MG63 (cell line): Measurements from ENCODE around the gene TSTD1. TPM values are rescaled to one million over a fixed set of nuclear protein-coding genes. Genes with fewer than 3 reads are reported as not detected.
"Not testable (repeated sequence)": the region's sequence is repeated elsewhere in the genome, so short reads cannot be mapped to it uniquely, and the experiment has no call there.

Experiments used
- DNase-seq: peaks from one replicate; pipeline ENCODE4 v3.0.0-alpha.2; 2020
- H3K27me3 ChIP-seq: fragments of 250-450 bp; sonication (Bioruptor Pico); 2 replicates; pipeline ENCODE4 v1.5.1; 2020; ENCODE audit warnings: mild to moderate bottlenecking, moderate library complexity
- H3K36me3 ChIP-seq: fragments of 250-450 bp; sonication (Bioruptor Pico); 2 replicates; pipeline ENCODE4 v1.5.1; 2020; ENCODE audit warnings: mild to moderate bottlenecking, moderate library complexity
- H3K4me3 ChIP-seq: fragments of 250-450 bp; sonication (Bioruptor Pico); 2 replicates; pipeline ENCODE4 v1.5.1; 2020; ENCODE audit warnings: mild to moderate bottlenecking, moderate library complexity
- H3K9me3 ChIP-seq: fragments of 250-450 bp; sonication (Bioruptor Pico); 2 replicates; pipeline ENCODE4 v1.5.1; 2020; ENCODE audit warnings: mild to moderate bottlenecking, moderate library complexity
- total RNA-seq: library from RNA; depleted of rRNA; stranded (reverse); fragments of >200 nt; shearing (Covaris generic); gene quantifications from 2 replicates; pipeline ENCODE4 v1.2.3, GENCODE V29; 2014; ENCODE audit warnings: low replicate concordance

Gene TSTD1
- total RNA-seq, 1 experiment from 2014 or later, result not detected

DNA sequence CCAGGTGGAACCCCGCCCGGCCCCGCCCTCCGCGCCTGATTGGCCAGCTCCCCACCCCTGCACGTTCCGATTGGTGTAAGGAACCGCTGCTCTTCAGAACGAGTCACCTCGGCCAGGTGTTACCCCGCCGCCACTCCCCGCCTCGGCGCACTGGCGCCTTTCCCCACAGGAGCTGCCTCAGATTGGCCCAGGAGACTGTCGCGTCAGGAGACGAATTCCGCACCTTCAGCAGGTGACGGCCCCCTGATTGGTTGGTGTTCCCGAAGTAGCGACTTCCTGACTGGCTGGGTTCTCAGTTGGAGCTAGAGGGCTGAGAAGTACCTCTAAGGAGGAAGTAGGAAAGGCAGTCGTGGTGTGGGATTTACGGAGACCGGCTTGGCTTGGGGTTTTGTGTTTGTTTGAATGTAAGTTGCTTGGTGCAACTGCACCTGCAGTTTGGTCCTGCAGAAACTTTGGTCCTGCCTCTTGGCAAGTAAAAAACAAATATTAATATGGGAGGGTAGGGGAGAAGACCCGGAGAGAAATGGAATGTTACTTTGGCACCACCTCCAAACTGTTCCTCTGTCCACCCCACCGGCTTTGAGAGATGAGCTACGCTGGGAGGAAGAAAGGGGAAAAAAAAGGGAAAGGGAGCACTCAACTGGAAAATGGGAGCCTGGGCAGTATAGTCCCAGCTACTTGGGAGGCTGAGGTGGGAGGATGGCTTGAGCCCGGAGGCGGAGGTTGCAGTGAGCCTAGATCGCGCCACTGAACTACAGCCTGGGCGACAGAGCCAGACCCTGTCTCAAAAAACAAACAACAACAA lies 17.4 kb downstream of the TSTD1 start:
- Histone ChIP-seq H3K9me3 (no peaks in the 10 kb centered on the region), H3K36me3 (no peaks in the 10 kb centered on the region), H3K4me3 (peak overlapping the region; percentile 48), H3K27me3 (peaks cover 14% of the 10 kb centered on the region)
- DNase-seq, result peak; percentile 57

- H3K4me3 ChIP-seq, result peak within 1 kb of the TSS; percentile 48
- no peaks in the 10 kb centered on the region for H3K9me3 ChIP-seq
- no peaks in the 10 kb centered on the region for H3K36me3 ChIP-seq
- H3K27me3 ChIP-seq, result peaks cover 14% of the 10 kb centered on the region
- DNase-seq, result no peak
Measured at GRCh38 chr1:161020509-161021164, 18.1 kb downstream of the TSTD1 start, which contains the start of gene F11R. Gene F11R (minus strand): TSS chr1:161021152. CDS start chr1:161021073, 79 bp downstream.

- H3K27me3 ChIP-seq, result peaks cover 14% of the 10 kb centered on the region
- no peaks in the 10 kb centered on the region for H3K9me3 ChIP-seq
- no peak for DNase-seq
- no peaks in the 10 kb centered on the region for H3K36me3 ChIP-seq
- no peak overlapping the region for H3K4me3 ChIP-seq
Measured at GRCh38 chr1:161019751-161020495, 18.8 kb downstream of the TSTD1 start.

GRCh38 chr1:161019111-161019660 lies 19.6 kb downstream of the TSTD1 start:
- not testable (repeated sequence) for H3K4me3 ChIP-seq, H3K9me3 ChIP-seq, DNase-seq, H3K36me3 ChIP-seq
- peaks cover 14% of the 10 kb centered on the region for H3K27me3 ChIP-seq

DNA sequence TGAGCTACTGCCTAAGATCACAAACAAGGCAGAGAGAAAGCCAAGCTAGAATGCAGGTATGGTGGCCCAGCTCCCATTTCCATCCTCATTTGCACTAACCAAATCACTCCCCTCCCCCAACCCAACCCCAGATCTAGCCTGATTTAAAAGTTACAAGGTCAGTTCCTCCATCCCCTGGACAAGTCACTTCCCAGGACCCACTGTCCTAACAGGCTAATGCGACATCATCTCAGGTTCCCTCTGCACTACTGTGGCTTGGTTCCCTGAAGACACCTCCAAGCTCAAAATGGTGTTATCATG lies 20.2 kb downstream of the TSTD1 start:
- Histone ChIP-seq H3K9me3 (no peaks in the 10 kb centered on the region), H3K36me3 (no peaks in the 10 kb centered on the region), H3K4me3 (no peak overlapping the region), H3K27me3 (peaks cover 14% of the 10 kb centered on the region)
- DNase-seq, result no peak

DNA sequence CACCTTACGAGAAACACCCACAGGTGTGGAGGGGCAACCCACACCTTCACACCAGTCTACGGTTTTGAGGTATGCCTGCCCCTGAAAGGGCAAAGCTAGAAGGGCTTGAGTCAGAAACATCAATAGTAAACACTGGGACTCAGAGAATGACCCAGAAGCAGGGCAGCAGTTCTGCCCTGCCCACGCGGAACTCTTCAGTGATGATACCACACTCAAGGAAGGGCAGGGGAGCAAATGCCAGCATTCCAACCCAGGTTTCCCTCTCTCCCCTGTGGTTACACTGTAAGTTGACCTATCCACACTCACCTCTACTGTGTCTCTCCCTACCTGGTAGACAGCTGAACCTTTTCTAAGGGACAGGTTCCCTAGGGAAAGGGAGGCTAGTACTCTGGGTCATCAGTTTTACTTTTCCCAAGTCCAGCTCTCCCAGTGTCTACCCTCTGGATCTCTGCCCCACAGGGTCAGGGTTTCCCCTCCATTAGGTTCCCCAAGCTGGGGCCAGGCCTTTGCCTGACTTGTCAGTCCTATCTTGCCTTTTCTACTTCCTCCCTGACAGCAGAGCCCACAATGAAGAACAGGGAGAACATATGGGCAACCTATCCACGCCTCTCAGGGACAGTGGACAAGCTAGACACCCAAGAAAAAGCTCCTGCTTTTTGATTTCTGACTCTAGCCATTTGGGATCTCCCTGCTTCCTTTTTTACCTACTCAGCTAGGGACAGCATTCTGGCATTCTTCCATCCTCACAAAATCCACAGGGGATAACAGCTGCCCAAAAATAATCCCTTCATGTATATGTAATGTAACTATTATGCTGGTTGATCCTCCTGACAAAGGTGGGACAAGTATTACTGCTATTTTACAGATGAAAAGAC lies 20.8 kb downstream of the TSTD1 start:
- Histone ChIP-seq H3K36me3 (no peaks in the 10 kb centered on the region), H3K4me3 (no peak overlapping the region), H3K9me3 (no peaks in the 10 kb centered on the region), H3K27me3 (peaks cover 14% of the 10 kb centered on the region)
- DNase-seq, result no peak

GRCh38 chr1:161017181-161017580 lies 21.6 kb downstream of the TSTD1 start:
- not testable (repeated sequence) for DNase-seq, H3K4me3 ChIP-seq, H3K36me3 ChIP-seq, H3K9me3 ChIP-seq
- peaks cover 14% of the 10 kb centered on the region for H3K27me3 ChIP-seq

DNA sequence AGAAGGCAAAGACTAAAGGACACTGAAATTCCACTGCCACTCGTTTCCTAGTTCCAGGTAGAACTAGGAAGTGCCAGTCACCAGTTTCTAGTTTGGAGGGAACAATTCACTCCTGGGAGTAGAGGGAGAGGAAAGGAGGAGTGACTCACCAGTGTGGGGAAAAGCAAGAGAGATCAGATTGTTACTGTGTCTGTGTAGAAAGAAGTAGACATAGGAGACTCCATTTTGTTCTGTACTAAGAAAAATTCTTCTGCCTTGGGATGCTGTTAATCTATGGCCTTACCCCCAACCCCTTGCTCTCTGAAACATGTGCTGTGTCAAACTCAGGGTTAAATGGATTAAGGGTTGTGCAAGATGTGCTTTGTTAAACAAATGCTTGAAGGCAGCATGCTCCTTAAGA lies 22.1 kb downstream of the TSTD1 start:
- H3K9me3 ChIP-seq, H3K36me3 ChIP-seq, DNase-seq, H3K4me3 ChIP-seq: not testable (repeated sequence)
- peaks cover 14% of the 10 kb centered on the region for H3K27me3 ChIP-seq

DNA sequence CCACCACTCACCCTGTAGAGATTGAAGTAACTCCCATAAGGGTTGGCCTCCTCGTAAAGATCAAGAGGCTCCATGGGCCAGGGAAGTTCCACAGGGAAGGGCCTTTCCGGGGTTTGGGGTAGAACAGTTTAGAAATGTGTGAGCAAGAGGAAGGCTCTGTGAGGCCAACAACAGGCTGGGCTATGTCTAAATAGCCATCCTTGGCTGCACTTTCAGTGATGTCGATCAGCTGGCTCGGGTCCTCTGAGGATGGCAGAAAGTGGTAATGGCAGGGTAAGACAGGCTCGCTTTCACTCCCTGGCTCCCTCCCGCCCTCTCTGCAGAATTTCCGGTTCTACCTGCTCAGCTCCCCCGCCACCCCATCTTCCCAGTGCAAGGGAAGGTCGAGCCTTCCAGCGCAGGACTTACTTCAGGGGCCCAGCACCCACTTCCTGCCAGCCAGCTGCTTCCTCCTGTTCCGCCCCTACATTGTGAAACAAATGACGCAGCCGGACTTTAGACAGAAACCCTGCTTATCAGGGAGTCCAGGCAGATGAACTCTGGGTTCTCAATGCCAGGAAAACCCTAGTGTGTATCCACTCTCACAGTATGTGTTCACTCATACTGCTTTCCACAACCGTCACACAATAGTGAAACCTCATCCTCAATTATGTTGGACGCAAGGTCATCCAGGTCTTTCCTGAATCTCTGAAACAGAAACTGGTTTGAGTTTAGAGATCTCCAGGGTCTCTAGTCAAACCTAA lies 25.1 kb downstream of the TSTD1 start:
- Histone ChIP-seq H3K27me3 (no peaks in the 10 kb centered on the region), H3K9me3 (no peaks in the 10 kb centered on the region), H3K4me3 (no peak overlapping the region), H3K36me3 (no peaks in the 10 kb centered on the region)
- peak; percentile 20 for DNase-seq

GRCh38 chr1:161013131-161013487 lies 25.7 kb downstream of the TSTD1 start:
- no peak for DNase-seq
- Histone ChIP-seq H3K36me3 (no peaks in the 10 kb centered on the region), H3K4me3 (no peak overlapping the region), H3K27me3 (no peaks in the 10 kb centered on the region), H3K9me3 (no peaks in the 10 kb centered on the region)

- Histone ChIP-seq H3K4me3 (no peak overlapping the region), H3K27me3 (no peaks in the 10 kb centered on the region), H3K9me3 (no peaks in the 10 kb centered on the region), H3K36me3 (no peaks in the 10 kb centered on the region)
- no peak for DNase-seq
Measured at GRCh38 chr1:161012420-161012819, 26.3 kb downstream of the TSTD1 start.

GRCh38 chr1:161009602-161010211 lies 29.1 kb downstream of the TSTD1 start:
- Histone ChIP-seq H3K27me3 (no peaks in the 10 kb centered on the region), H3K36me3 (no peaks in the 10 kb centered on the region), H3K4me3 (no peak overlapping the region), H3K9me3 (no peaks in the 10 kb centered on the region)
- DNase-seq, result no peak

- Histone ChIP-seq H3K4me3 (no peak overlapping the region), H3K36me3 (no peaks in the 10 kb centered on the region), H3K27me3 (no peaks in the 10 kb centered on the region), H3K9me3 (no peaks in the 10 kb centered on the region)
- no peak for DNase-seq
Measured at GRCh38 chr1:161008869-161009510, 29.8 kb downstream of the TSTD1 start.

DNA sequence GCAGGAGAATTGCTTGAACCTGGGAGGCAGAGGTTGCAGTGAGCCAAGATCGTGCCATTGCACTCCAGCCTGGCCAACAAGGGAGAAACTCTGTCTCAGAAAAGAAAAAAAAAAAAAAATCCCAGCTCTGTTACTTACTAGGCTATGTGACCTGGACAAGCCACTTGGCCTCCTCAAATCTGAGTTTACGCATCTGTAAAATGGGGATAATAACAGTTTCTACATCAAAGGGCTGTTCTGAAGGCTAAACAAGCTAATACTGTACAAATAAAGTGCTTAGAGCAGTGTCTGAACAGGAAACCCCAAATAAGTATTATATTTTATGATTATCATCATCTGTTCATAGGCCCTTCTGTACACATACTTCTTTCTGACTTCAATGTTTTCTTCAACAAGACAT lies 31.4 kb downstream of the TSTD1 start:
- no peak for DNase-seq
- H3K9me3 ChIP-seq, result no peaks in the 10 kb centered on the region
- no peaks in the 10 kb centered on the region for H3K36me3 ChIP-seq
- no peaks in the 10 kb centered on the region for H3K27me3 ChIP-seq
- no peak overlapping the region for H3K4me3 ChIP-seq

GRCh38 chr1:161006563-161006962 lies 32.2 kb downstream of the TSTD1 start:
- Histone ChIP-seq H3K36me3 (no peaks in the 10 kb centered on the region), H3K27me3 (no peaks in the 10 kb centered on the region), H3K4me3 (no peak overlapping the region)

More at GRCh38 chr1:161006563-161006962, 32.2 kb downstream of the TSTD1 start:
- DNase-seq, result no peak
- H3K9me3 ChIP-seq, result no peaks in the 10 kb centered on the region
